ENCODE measurements around the gene GSE1.

- TF ChIP-seq ZBTB17 (tag by site-specific recombination; IDR thresholded peaks at IDR 0.05) (no peak), ZNF518A (tag by site-specific recombination; conservative IDR thresholded peaks at IDR 0.05; ENCODE audit: low read depth) (no peak), ZNF324 (tag by site-specific recombination; IDR thresholded peaks at IDR 0.05) (no peak), ZNF24 (tag by site-specific recombination; IDR thresholded peaks at IDR 0.05) (no peak), ZNF350 (tag by site-specific recombination; IDR thresholded peaks at IDR 0.05) (no peak), CTCF (tag by site-specific recombination; IDR thresholded peaks at IDR 0.05) (no peak), ZNF174 (tag by site-specific recombination; IDR thresholded peaks at IDR 0.05) (no peak), REST (tag by site-specific recombination; IDR thresholded peaks at IDR 0.05) (no peak), ZBTB1 (tag by site-specific recombination; IDR thresholded peaks at IDR 0.05) (no peak)
Measured at GRCh38 chr16:85663891-85664321, 50.8 kb downstream of the GSE1 start.
